GM20431 (cell line): Measurements from ENCODE around the gene KRT73.

Experiments
- in situ Hi-C: fragments of 300-500 bp; cut with MseI, MboI; formaldehyde crosslinking; loops from one replicate; pipeline ENCODE4 v1.15.0; 2020; ENCODE audit warnings: low sequenced_read_pairs; ENCODE audit not compliant: unreplicated experiment

KRT73 gene

GRCh38 chr12:52578469-52578868 is 39.9 kb downstream of the KRT73 start:
- in situ Hi-C loops: loop anchor here (25.0 kb wide), 1 partner anchor 409 kb away; no protein-coding TSS in a partner anchor

- in situ Hi-C loops: loop anchor here (25.0 kb wide), 1 partner anchor 410 kb away; no protein-coding TSS in a partner anchor
These were observed 41.0 kb downstream of the KRT73 start for GRCh38 chr12:52577316-52577715.

- in situ Hi-C loops: loop anchor here (25.0 kb wide), 1 partner anchor 411 kb away; no protein-coding TSS in a partner anchor
These were observed 42.4 kb downstream of the KRT73 start for GRCh38 chr12:52575948-52576347.

- in situ Hi-C loops: loop anchor here (25.0 kb wide), 1 partner anchor 412 kb away; no protein-coding TSS in a partner anchor
These were observed 43.1 kb downstream of the KRT73 start for GRCh38 chr12:52575256-52575655.

GRCh38 chr12:52573743-52574142 is 44.6 kb downstream of the KRT73 start, which contains the start of gene KRT74:
Gene KRT74 (minus strand): TSS chr12:52573843. CDS start chr12:52573777, 66 bp downstream.
- in situ Hi-C loops: no loop called here

- in situ Hi-C loops: no loop called here
These were observed 45.1 kb downstream of the KRT73 start for GRCh38 chr12:52573306-52573705.

GRCh38 chr12:52570511-52570910 is 47.8 kb downstream of the KRT73 start:
- in situ Hi-C loops: no loop called here

- in situ Hi-C loops: no loop called here
These were observed 50.2 kb downstream of the KRT73 start for GRCh38 chr12:52568111-52568510.

GRCh38 chr12:52566847-52567291 is 51.5 kb downstream of the KRT73 start:
- in situ Hi-C loops: no loop called here

GRCh38 chr12:52564582-52564981 is 53.8 kb downstream of the KRT73 start:
- in situ Hi-C loops: no loop called here

GRCh38 chr12:52561880-52562449 is 56.4 kb downstream of the KRT73 start:
- in situ Hi-C loops: no loop called here

- in situ Hi-C loops: no loop called here
These were observed 58.4 kb downstream of the KRT73 start for GRCh38 chr12:52559979-52560378.

- in situ Hi-C loops: no loop called here
These were observed 59.4 kb downstream of the KRT73 start for GRCh38 chr12:52558781-52559445.
